Measurements from ENCODE around the gene KCNH2.
"Not testable (repeated sequence)": the region's sequence is repeated elsewhere in the genome, so short reads cannot be mapped to it uniquely, and the experiment has no call there.

The KCNH2 gene, protein sequence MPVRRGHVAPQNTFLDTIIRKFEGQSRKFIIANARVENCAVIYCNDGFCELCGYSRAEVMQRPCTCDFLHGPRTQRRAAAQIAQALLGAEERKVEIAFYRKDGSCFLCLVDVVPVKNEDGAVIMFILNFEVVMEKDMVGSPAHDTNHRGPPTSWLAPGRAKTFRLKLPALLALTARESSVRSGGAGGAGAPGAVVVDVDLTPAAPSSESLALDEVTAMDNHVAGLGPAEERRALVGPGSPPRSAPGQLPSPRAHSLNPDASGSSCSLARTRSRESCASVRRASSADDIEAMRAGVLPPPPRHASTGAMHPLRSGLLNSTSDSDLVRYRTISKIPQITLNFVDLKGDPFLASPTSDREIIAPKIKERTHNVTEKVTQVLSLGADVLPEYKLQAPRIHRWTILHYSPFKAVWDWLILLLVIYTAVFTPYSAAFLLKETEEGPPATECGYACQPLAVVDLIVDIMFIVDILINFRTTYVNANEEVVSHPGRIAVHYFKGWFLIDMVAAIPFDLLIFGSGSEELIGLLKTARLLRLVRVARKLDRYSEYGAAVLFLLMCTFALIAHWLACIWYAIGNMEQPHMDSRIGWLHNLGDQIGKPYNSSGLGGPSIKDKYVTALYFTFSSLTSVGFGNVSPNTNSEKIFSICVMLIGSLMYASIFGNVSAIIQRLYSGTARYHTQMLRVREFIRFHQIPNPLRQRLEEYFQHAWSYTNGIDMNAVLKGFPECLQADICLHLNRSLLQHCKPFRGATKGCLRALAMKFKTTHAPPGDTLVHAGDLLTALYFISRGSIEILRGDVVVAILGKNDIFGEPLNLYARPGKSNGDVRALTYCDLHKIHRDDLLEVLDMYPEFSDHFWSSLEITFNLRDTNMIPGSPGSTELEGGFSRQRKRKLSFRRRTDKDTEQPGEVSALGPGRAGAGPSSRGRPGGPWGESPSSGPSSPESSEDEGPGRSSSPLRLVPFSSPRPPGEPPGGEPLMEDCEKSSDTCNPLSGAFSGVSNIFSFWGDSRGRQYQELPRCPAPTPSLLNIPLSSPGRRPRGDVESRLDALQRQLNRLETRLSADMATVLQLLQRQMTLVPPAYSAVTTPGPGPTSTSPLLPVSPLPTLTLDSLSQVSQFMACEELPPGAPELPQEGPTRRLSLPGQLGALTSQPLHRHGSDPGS

DNA sequence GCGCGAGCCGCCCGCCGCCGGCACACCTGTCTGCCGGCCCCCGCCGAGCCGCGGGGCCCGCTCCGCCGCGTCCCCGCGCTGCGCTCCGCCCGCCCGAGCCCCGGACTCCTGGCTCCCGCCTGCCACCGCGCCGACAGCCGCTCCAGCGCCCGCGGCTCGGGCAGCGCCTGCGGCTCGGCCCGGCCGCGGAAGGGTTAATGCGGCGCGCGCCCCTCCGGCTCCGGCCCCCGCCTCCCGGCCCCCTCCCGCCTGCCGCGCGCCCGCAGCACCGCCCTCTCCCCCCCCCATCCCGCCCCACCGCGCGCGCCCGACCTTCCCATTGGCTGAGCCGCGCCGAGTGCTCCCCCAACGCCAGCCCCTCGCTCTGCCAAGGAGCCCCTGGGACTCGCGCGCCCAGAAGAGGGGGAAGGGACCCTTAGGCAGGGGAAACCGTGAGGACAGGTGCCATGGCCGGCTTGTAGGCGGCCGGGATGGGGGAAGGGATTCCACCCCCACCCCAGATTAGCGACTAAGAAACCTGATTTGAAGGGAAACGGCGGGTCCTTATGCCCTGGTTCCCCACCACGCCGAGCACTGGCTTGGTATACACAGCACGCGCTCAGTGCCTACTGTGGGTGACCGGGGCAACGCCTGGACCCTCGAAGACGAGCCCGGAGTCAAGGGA lies at the start of gene KCNH2:
Gene KCNH2 (minus strand): TSS at position 196 of the 664 bp plus-strand sequence. CDS start 408 bp downstream, outside the sequence.
- DNase-seq (ENCODE audit: low spot score) = peak; percentile 92

DNA sequence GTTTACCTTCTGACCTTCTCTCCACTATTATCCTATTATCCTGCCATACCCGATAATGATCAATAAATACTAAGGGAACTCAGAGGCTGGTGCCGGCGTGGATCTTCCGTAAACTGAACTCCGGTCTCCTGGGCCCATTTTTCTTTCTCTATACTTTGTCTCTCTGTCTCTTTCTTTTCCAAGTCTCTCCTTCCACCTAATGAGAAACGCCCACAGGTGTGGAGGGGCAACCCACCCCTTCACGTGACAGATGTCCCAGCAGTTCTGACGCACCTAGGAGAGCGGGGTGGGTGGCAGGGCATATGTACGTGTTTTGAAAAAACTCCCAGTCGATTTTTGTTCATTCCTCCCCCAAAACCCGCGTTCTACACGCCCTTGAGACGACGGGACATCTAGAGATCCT lies 49.6 kb upstream of the KCNH2 start:
- DNase-seq (ENCODE audit: low spot score) = not testable (repeated sequence)

GRCh38 chr7:151026771-151027727 lies 48.9 kb upstream of the KCNH2 start:
- not testable (repeated sequence) for DNase-seq (ENCODE audit: low spot score)

GRCh38 chr7:151025924-151026671 lies 48.0 kb upstream of the KCNH2 start:
- no peak for DNase-seq (ENCODE audit: low spot score)

DNA sequence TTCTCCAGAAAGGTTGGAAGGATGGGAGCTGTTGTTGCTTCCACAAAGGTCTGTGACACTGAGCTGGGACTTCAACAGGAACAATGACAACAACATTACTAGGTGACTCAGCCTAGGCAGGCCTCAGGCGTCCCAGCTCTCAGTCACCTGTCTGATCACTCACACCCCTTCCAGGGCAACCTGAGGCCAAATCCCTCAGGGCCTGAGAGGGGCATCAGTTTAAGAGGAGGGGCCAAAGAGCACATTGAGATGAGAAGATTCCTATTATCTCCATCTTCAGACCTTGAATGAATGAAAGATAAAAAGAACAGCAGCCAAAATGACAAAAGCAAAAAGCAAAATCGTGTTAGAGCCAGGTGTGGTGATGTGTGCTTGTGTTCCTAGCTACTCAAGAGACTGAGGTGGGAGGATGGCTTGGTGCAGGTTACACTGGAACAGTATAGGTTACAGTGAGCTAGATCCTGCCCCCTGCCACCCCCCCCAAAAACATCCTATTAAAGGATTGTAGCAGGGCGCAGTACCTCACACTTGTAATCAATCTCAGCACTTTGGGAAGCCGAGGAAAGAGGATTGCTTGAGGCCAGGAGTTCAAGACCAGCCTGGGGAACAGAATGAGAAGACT lies 46.4 kb upstream of the KCNH2 start, which contains the start of gene ATG9B:
Gene ATG9B (minus strand): TSS at position 60 of the 622 bp plus-strand sequence. CDS start 71 bp downstream, outside the sequence.
- no peak for DNase-seq (ENCODE audit: low spot score)

DNA sequence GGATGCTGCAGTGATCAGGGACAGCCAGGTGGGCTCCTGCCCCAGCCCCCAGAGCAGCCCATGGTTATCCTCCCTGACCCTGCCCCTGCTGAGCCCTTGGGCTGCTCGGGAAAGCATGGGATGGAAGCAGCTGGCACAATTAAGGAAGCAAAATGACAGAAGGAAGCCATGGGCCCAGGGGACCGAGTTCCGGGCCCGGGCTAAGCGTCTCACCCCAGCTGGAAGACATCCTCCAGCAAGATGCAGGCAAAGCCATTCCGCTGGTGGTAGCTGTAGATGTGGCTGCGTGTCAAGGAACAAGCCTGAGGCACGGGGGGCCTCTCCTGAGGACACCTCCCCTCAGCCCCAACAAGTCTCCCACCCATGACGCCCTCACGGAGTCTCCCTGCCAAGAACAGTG lies 45.1 kb upstream of the KCNH2 start:
- no peak for DNase-seq (ENCODE audit: low spot score)

DNA sequence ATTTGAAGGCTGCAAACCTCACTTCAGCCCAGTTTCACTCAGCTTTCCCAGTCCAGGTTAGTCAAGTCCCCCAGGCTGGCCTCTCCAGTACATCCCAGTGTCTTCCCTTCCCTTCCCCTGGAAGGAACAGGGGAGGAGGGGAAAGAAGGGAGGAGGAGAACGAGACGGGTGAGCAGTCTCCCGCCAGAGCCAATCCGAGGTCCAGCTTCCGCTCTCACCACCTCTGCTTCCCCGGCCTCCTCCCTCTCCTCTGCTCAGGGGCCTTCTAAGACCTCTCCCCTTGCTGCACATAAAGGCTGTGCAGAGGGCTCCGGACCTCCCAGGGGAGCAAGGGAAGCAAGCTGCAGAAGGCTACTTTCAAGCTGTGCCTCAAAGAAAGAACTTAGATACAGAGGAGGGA lies 42.1 kb upstream of the KCNH2 start:
- peak; percentile 74 for DNase-seq (ENCODE audit: low spot score)

DNA sequence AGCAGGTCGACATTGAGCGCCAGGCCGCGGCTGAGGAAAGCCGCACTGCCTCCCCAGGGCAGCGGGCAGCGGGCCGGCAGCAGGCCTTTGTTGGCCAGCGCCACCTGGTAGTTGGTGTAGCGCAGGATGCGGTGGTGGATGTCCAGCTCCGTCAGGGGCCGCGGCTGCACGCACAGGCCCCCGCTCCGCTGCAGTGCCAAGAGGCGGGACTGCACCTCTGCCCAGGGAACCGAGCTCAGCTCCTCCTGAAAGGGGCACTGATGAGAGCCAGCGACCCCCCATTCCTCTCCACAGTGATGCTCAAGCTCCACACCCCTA lies 41.0 kb upstream of the KCNH2 start:
- DNase-seq (ENCODE audit: low spot score) = no peak

DNA sequence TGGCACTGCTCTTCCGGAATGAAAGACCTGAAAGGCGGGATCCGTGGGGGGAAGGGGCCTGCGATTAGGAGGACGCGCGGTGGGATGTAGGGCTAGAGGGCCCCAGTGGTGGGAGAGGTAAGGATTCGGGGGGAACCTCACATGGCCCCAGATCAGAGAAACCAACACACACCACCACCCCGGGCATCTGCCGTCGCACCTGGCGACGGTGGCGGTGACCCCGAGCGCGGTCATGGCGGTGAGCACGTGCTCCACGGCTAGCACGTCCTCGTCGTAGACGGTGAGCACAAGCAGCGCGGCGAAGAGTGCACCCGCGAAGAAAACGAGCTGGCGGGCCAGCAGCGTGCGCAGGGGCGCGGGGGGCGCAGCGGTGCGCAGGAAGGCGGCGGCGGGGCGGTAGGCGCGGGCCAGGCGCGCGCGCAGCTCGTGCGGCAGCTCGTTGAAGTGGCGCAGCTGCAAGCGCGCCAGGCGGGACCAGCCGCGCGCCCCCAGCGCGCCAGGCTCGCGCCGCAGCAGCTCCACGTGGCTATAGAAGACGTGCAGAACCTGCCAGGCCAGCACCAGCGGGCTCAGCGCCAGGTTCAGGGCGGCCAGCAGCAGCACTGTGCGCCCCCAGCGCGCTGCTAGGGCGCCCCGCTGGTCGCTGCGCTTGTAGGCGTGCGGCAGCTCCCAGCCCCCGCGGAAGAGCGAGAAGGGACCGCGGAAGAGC lies 40.5 kb upstream of the KCNH2 start:
- peak; percentile 60 for DNase-seq (ENCODE audit: low spot score)

- DNase-seq (ENCODE audit: low spot score) = peak; percentile 95
Measured at GRCh38 chr7:151017953-151018420, 39.9 kb upstream of the KCNH2 start.

DNA sequence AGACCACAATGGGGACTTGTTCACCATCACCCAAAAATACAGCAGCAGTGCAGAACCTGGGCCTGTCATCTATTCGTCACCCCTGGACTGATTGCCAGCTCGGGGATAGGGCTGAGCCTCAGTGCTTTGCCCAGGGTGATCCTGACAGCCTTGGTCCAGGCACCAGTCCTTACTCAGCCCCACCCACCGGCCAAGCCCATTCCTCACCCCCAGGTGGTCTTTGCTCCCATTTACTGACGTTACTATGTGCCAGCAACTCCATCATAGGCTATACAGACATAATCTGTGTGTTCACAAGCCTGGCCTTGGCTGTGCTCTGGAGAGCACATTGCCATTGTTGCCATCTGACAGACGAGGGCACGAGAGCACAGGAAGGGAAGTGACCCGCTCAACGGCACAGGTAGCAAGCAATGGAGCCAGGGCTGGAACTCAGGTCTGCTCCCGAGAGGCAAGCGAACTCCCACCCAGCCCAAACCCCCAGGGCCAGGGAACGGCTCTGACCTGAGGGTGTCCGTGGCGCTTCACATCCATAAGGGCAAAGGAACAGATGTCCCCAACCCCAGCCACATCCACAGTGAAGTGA lies 39.3 kb upstream of the KCNH2 start:
- no peak for DNase-seq (ENCODE audit: low spot score)

- DNase-seq (ENCODE audit: low spot score) = no peak
Measured at GRCh38 chr7:151016942-151017341, 38.8 kb upstream of the KCNH2 start.

- DNase-seq (ENCODE audit: low spot score) = no peak
Measured at GRCh38 chr7:151016505-151016904, 38.4 kb upstream of the KCNH2 start.

DNA sequence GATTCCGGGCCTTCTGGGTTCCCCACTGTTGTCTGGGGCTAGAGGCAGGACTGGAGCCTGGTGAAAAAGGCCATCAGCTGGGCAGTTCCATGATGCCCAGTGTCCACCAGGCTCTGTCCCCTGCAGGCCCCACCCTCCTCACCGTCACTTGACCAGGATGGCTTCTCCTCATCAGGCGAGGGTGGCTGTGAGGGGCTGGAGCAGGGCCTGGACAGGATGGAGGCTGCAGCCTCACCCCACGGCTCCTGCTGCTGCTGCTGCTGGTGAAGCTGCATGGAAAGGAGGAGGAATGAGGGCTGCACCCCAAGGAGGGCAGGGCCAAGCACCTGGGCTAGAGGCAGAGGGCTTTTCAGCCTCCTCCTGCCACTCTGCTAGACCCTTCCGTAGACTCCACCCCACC lies 37.8 kb upstream of the KCNH2 start:
- DNase-seq (ENCODE audit: low spot score) = no peak

DNA sequence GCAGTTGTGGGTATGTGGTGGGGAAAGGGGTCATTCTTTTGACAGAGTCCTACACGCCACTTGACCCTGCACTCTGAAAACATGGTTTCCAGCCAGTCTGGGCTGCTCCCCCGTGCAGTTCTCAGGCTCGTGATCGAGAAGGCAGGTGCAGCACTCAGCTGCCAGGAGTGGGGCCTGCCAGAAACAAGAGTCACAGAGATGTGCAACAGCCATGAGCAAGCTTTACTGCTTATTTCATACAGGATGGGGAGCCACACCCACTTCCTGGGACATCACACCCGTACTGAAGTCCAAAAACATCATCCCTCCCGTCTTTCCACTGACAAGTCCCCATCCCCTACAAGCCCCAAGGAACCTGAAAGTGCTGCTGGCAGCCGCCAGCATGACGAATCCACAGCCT lies 36.8 kb upstream of the KCNH2 start:
- DNase-seq (ENCODE audit: low spot score) = no peak

GRCh38 chr7:151013733-151014497 lies 35.8 kb upstream of the KCNH2 start:
- DNase-seq (ENCODE audit: low spot score) = peak; percentile 92

DNA sequence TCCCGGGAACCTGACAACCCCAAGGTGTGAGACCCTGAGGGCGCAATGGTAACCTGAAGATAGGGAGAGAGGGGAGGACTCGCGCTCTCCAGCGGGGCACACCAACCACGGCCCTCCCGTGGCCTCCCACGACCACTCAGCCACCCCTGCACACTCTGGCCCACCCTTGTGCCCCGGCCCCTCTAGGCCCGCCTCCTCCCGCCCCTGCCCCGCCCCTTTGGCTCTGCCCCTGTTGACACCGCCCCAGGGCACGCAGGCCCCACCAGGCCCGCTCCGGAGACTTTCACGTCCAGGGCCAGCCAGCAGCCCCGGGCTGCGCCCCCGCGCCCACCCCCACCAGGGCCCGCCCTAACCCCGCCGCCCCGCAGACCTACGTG lies 35.2 kb upstream of the KCNH2 start:
- DNase-seq (ENCODE audit: low spot score) = no peak

DNA sequence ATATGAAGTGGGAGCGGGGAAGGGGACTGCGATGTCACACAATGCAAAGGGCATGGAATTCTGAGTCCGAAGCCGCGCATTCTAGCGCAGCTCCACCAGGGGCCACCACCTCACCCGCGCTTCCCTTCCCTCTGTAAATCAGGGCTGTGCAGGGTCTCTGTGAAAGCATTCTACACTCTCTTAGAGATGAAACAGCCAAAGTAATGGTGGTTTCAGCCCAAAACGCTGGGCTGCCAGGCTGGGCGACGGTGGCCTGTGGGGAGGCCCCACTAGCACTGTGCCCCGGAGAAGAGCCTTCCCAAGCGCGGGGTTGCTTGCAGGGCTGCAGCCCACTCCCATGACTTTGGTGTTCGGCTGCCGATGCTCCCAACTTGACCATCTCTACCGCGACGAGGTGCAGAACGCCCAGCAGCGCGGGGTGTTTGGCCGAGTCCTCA lies 34.8 kb upstream of the KCNH2 start:
- peak; percentile 71 for DNase-seq (ENCODE audit: low spot score)

Measured in ecto neural progenitor cell (in vitro differentiated cells).